Activated CD4-positive, alpha-beta T cell treated with anti-CD3 and anti-CD28 coated beads for 48 hours (primary cell): ENCODE results near the gene ICE2.

Source experiments
- DNase-seq: peaks from one replicate; pipeline ENCODE4 v3.0.0-alpha.2; 2020

ICE2 gene

DNA sequence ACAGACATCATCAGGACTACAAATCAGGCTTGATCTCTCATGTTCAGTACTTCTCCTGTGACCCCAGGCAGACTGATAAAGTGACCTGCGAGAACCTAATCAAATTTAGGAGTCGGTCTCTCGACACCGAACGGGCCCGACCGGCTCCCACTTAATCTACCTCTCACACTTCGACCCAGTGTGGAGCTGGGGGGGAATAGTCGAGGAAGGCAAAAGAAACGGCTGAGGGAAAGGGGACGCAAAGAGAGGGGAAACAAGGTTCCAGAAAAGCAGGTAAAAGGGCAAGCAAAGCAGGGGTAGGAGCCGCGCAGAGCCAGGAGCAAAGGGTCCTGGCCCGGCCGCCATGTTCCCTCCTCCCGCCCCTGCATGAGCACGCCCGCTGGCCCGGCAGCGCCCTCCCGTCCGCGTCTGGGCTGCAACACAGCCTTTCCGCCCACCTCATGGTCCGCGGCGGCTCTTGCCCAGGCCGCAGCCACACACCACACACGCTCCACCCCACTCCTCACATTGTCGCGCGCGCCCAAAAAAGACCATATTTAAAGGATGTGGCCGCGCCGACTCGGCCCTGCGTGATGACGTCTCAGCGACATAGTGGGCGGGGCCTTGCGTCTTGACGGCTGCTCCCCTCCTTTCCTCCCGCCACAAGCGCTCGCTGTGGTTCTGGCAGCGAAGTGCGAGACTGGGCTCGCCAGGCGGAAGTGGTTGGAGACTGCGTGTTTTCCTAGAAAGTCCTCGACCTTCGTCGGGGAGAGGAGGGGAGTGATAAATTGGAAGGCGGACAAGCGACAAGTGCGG lies at the start of gene ICE2:
TSS of gene ICE2 (minus strand) at position 577 of the 795 bp plus-strand sequence. CDS start 1,165 bp downstream, outside the sequence.
- DNase-seq: peak; percentile 98

GRCh38 chr15:60528530-60528929 lies 49.6 kb upstream of the ICE2 start:
- no peak for DNase-seq

DNA sequence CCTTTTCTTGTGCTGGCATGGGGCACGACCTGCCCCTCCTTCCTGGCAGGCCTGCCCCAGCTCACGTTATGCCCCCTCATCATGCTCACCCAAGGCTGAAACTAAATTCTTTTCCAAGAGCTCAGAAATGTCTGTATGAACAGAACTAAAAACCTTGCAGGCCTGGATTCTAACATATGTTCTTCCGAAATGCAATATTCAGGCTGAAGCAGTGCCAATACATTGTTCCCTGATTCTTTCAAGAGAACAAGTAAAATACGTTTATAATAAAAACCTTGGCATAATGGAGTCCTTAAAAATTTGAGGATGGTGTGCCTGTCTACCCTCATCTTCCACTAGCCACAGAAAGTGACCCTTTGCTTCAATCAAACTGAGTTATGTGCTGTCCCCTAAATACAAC lies 48.5 kb upstream of the ICE2 start:
- no peak for DNase-seq

DNA sequence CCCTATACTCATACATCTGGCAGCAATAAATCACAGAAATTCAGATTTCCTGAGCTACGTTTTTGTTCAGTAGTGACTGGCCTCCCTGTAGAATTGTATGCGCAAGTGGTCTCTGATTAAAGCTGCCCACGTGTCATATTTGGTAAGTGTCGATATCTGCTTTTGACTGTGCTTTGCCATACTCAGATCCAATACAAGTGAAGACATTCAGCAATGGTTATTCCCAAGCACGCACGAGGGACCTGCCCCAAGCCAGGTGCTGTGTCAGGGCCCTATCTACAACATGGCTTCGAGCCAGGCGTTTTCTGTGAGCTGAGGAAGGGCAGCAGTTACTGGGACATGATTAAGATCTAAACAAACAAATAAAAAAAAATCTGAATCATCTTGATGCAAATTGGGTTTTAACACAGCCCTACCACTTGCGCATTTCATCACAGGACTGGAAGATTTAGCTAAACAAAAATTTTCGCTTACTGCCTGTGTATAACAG lies 47.2 kb upstream of the ICE2 start:
- DNase-seq: no peak

DNA sequence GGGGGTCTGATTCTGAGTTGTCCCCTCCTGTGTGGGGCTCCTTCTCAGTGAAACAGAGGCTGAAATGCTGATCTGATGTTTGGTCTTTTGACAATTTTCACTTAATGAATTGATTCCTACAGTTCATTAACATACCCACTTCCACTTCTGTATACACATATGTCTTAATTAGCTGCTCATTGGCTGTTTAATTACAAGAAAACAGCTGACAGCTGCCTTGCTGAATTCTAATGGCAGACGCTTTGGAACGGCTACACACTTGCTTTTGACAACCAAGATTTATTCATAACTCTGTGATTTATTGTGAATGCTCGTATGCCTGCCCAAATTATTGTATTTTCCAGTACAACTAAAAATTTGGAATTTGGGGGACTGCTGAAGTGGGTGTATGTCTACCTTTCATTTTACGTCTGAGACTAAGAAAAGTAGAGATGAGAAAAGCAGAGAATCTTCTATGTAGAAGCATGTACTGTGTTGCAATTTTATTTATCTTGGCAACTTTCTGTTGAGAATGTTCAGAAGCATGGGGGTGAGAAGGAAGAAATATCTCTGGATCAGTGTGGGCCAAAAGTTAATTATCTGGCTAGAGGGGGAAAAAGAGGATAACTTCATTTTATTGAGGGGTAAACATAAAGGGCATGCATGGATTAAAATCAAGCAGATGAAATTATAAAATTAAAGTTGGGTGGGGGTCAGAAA lies 46.5 kb upstream of the ICE2 start:
- no peak for DNase-seq

- no peak for DNase-seq
Measured at GRCh38 chr15:60523056-60523455, 44.1 kb upstream of the ICE2 start.

- DNase-seq: peak; percentile 89
Measured at GRCh38 chr15:60520825-60521368, 42.0 kb upstream of the ICE2 start.

- DNase-seq: no peak
Measured at GRCh38 chr15:60520013-60520824, 41.3 kb upstream of the ICE2 start.

DNA sequence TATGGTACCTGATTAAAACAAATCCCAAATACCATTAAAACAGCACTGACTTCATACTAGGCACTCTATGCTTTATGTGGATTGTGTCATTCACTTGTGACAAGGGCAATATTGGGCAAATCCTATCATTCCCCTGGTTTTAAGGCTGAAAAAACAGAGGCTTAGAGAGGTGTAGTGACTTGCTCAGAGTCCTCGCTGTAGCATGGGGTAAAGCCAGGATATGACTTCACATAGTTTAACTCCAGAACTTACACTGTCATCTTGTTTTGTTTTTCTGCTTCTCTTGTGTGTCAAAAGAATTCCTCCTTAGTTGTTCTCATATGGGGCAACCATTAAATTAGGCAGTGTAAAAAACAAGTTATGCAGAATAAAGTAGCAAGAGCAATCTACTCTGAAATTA lies 40.3 kb upstream of the ICE2 start:
- DNase-seq: no peak

GRCh38 chr15:60518511-60518910 lies 39.6 kb upstream of the ICE2 start:
- no peak for DNase-seq

- DNase-seq: no peak
Measured at GRCh38 chr15:60514261-60514881, 35.4 kb upstream of the ICE2 start.

DNA sequence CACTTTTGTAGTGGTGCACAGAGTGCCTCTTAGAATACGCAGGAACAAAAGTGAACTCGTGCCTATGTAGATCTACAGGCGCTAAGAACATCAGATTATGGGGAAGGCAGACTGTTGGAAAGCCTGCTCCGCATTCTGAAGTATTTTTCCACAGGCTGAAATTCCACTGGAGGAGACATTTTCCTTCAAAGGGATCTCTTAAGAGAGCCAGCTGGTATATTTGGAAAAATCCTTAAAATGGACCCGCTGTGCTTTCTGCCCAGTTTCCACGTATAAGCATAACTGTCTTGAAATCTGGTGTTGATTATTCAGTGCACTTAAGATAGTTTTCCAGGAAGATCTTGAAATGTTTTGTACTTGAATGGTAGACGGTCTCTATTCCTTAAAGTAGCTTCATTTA lies 34.7 kb upstream of the ICE2 start:
- DNase-seq: no peak

GRCh38 chr15:60512937-60513336 lies 34.0 kb upstream of the ICE2 start:
- DNase-seq: no peak

DNA sequence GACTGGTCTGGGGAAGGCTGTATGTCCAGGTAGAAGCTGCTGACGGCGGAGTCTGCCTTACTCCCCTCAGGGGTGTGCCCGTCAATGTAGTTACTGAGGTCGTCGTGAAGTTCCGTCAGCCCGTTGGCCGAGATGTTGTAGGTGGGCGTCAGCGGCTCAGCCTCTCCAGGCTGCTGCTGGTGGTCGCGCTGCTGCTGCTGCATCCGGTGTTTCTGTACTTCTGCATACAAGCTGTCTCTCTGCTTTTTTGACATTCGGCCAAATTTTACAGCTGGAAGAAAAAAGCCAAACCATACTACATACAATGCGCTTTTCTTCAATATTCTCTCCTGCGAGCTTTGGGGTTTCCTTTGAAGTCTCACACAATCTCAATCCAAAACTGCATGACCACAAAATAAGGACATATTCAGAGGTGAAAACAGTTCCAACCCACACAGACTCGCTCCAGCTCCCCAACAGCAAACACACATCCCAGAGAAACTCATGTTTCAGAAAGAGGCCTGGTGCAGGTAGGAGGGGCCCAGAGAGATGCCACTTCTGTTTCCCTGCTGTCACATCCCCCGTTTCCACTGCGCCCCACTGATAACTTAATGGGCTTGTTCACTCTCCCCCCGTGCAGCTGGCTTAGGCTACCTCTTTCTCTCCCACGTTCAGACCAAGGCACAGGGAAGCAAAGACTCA lies 32.5 kb upstream of the ICE2 start:
- DNase-seq: peak; percentile 18

DNA sequence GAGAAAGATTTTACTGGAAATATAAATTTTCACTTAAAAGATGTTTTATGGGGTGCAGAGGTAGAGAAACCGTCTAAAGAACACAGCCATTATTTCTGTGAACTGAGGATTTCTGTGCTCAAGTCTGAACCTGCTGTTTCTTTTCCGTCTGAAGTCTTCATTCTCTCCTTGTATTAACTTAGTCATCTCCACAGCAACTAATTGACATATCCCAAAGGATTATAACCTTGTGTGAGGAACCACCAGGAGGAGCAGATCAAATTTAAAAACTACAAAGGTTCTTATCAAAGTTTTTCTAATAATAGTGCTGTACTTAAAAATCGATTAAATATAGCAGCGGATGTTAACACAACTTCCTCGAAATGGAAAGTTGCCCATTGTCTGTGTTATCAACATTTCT lies 31.1 kb upstream of the ICE2 start:
- no peak for DNase-seq

- DNase-seq: no peak
Measured at GRCh38 chr15:60509470-60509869, 30.5 kb upstream of the ICE2 start.

GRCh38 chr15:60508442-60508841 lies 29.5 kb upstream of the ICE2 start:
- DNase-seq: no peak

DNA sequence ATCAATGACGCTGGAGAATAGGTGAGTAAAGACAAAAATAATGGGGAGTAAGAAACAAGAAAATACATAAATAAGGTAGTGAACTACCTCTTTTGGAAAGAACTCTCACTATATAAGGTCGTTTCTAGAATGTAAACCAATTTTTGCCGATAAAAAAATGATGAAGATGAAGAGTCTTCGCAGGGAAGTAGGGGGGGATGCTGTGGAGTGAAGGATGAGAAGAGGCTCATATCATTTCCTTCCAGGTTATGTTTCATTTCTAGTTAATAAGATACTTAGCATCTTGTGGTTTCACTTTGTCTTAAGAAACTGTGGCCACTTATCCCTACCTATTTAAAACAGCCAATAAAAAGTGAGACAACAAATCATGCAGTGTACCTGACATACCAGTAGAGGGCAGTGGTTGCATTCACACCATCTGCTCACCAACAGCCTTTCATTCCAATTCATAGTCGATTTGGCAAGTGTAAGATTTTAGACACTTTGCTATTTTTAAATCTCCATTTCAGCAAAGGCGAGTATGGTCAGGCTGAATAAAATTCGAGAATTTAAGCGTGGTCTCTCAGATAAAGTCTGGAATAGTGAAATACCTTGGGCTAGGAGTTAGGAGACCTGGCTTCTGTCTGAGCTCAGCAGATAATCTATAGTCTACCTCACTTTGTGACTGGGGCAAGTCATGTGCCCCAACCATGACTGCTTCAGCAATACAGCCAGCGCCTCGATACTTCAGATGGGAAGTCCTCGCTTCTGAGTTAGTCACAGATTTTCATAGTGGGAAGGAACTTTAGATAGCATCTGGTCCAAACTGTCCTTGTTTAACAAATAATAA lies 28.9 kb upstream of the ICE2 start:
- peak; percentile 53 for DNase-seq

DNA sequence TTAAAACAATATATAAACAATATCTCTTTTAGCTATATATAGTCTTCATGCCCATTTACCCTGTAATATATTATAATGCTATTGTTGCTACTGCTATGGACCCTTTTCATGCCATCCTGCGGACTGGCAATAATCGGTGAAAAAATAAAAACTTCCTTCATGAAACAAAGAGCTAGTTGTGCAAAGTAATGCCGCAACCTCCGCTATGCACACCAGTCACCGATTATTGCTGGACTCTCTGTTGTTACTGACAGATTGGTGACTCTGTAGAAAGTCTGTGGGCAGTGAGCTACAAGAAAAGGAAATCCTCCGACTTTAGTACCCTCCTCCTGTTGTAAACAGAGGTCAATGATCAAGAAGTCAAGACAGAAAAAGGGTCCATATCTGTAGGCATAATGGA lies 17.9 kb upstream of the ICE2 start:
- DNase-seq: no peak

- DNase-seq: no peak
Measured at GRCh38 chr15:60494108-60494507, 15.2 kb upstream of the ICE2 start.

GRCh38 chr15:60493166-60493565 lies 14.2 kb upstream of the ICE2 start:
- no peak for DNase-seq
